ENCODE measurements around the gene ZNF71. TPM values are rescaled to one million over a fixed set of nuclear protein-coding genes. Genes with fewer than 3 reads are reported as not detected.
"Not testable (repeated sequence)": the region's sequence is repeated elsewhere in the genome, so short reads cannot be mapped to it uniquely, and the experiment has no call there.

ZNF71 gene
- total RNA-seq, 1 experiment from 2014 or later, result 8.0 TPM

DNA sequence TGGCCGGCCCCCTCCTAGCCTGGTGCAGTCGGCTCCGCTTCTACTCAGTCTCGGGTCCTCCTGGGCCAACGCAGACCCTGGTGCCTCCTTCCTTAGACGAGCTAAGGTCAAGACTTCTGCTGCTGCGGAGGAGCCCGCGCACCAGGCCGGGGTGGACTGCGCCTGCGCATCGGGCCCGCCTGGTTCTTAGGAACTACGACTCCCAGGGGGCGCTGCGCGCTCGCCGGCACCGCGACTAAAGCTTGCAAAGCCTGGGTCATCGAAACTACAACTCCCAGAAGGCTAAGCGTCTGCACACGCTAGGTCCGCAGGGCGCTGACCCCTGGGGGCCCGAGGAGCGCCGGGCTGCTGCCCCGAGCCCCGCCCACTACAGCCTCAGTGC, 76.5 kb downstream of the ZNF71 start, which contains the start of gene ZNF835:
ZNF835 (minus strand) TSS at position 145 of the 382 bp plus-strand sequence. CDS start 6,559 bp downstream, outside the sequence.
- POLR2A ChIA-PET, result no interaction called here
- Mint-ChIP-seq H3K27me3 (ENCODE audit: low read depth) (peaks cover 3% of the 10 kb centered on the region), H3K9me3 (peaks cover 57% of the 10 kb centered on the region), H3K36me3 (peaks cover 59% of the 10 kb centered on the region), H3K27ac (no peak within 1 kb of the TSS), H3K4me3 (no peak within 1 kb of the TSS), H3K4me1 (no peaks in the 10 kb centered on the region)
- TF ChIP-seq EMX1 (CRISPR knock-in tag; IDR thresholded peaks at IDR 0.05) (no peak), ZNF317 (CRISPR knock-in tag; IDR thresholded peaks at IDR 0.05; ENCODE audit: borderline replicate concordance, low read depth) (no peak), ZBTB21 (CRISPR knock-in tag; IDR thresholded peaks at IDR 0.05; ENCODE audit: borderline replicate concordance) (no peak)
- TF ChIP-seq, protein P1, sequence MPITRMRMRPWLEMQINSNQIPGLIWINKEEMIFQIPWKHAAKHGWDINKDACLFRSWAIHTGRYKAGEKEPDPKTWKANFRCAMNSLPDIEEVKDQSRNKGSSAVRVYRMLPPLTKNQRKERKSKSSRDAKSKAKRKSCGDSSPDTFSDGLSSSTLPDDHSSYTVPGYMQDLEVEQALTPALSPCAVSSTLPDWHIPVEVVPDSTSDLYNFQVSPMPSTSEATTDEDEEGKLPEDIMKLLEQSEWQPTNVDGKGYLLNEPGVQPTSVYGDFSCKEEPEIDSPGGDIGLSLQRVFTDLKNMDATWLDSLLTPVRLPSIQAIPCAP (CRISPR knock-in tag; IDR thresholded peaks at IDR 0.05), result no peak
- CTCF ChIA-PET, result no interaction called here
- DNase-seq (ENCODE audit: low spot score), result no peak
- peak; percentile 80 for ATAC-seq

DNA sequence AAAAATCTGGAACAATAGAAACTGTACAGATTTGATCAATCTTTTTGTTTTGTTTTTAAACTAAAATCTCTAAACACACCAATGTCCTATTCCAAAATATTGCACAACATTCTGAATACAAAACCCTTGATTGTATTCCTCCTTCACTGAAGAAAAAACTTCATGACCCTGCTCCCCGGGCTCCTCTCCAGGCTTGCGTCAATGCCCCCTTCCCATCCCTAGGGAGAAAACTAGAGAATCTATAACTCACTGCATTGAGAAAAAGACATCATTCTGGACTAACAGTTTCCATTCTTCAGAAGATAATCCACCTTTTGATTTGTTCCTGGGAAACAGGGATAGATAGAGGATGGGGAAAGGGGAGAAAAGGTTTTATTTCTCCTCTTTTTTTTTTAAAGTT, 77.5 kb downstream of the ZNF71 start:
- DNase-seq (ENCODE audit: low spot score); POLR2A ChIA-PET; ATAC-seq; H3K27me3 Mint-ChIP-seq (ENCODE audit: low read depth); H3K4me3 Mint-ChIP-seq; H3K27ac Mint-ChIP-seq; CTCF ChIA-PET; H3K4me1 Mint-ChIP-seq: not testable (repeated sequence)
- H3K36me3 Mint-ChIP-seq, result peaks cover 56% of the 10 kb centered on the region
- peaks cover 55% of the 10 kb centered on the region for H3K9me3 Mint-ChIP-seq

Other genes with a start within 250 kb of the ZNF71 start
- 3.5 to 5.7 TPM (median 5.2 TPM) in 3 replicates for gene ZNF582, start 201.8 kb upstream of the ZNF71 start, total RNA-seq (2021)
- gene ZNF583, start 191.0 kb upstream of the ZNF71 start, total RNA-seq (2021), result 1.1 to 2.3 TPM (median 1.6 TPM) in 3 replicates
- gene ZNF667, start 118.0 kb upstream of the ZNF71 start, total RNA-seq (2021), result 9.7 to 14.4 TPM (median 10.8 TPM) in 3 replicates
- 0.98 to 1.5 TPM (median 1.5 TPM) in 3 replicates for gene ZNF471, start 87.4 kb upstream of the ZNF71 start, total RNA-seq (2021)
- 2.8 to 4.6 TPM (median 3.7 TPM) in 3 replicates for gene ZFP28, start 56.4 kb upstream of the ZNF71 start, total RNA-seq (2021)
- 6.0 to 6.5 TPM (median 6.2 TPM) in 3 replicates for gene ZNF470, start 27.8 kb upstream of the ZNF71 start, total RNA-seq (2021)
- gene SMIM17, start 47.9 kb downstream of the ZNF71 start, total RNA-seq (2021), result 0.15 to 0.39 TPM (median 0.34 TPM) in 3 replicates
- gene ZNF835, start 76.5 kb downstream of the ZNF71 start, total RNA-seq (2021), result 0.16 to 0.17 TPM in 2 of 3 replicates, not detected in the other
- gene PEG3, start 245.4 kb downstream of the ZNF71 start, total RNA-seq (2021), result 0.27 to 0.83 TPM (median 0.32 TPM) in 3 replicates
- gene ZIM2, start 245.4 kb downstream of the ZNF71 start, total RNA-seq (2021), result not detected in 3 replicates

Measured in WTC11 (cell line).